ENCODE data around the gene STARD5.

STARD5 gene

DNA sequence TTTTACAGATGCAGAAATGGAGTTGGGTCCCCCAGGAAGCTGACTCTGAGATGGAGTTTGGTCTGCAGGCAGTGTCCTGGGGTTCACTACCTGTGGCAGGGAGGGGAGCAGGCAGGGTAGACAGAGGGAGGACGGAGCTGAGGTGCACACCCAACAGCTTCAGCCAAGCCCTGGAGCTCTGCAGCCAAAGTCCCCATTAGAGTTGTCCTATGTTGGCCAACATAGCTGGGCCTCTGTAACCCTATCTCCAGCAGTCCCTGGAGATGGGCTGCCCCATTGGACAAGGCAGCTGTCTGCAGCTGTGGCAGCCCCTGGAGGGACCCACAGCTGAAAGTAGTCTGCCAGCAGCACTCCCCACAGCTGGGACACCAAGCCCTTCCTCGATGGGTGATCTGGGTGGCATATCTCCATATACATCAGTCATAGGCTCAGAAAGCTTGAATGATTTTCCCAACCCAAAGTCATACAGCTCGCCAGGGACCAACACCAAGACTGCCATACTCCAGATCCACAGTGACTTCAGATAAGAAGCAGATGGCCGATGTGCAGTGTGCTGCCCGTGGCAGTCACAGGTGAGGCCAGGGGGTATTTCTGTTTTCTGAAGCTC, 31.9 kb downstream of the STARD5 start:
- peak in 1 of 2 experiments; percentile 34 for DNase-seq

DNA sequence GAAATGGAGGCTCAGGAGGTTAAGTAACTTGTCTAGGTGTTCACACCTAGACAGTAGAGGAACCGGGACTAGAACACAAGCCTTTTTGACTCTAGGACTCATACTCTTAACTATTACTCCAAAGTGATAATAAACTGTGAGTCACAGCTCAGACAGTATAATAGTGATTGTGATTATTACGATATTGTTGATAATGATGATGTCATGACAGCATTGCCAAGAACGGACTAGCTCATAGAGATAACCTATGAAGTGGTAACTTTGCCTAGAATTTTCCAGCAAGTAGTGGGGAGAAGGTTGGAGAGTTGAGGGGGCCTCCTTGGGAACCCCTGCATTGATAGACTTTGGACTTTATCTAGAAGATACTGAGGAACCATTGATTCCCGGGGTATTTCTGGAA, 34.0 kb downstream of the STARD5 start:
- DNase-seq: no peak

DNA sequence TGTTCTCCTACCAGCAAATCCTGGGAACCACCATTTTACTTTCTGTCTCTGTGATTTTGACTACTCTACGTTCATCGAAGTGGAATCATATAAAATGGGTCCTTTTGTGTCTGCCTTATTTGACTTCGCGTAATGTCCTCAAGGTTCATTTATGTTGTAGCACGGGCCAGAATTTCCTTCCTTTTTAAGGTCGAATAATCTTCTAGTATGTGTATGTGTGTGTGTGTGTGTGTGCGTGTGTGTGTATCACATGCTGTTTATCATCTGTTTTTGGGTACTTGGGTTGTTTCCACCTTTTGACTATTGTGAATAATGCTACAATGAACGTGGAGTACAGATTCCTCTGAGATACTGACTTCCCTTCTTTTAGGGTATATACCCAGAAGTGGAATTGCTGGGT, 35.3 kb downstream of the STARD5 start:
- no peak for DNase-seq

DNA sequence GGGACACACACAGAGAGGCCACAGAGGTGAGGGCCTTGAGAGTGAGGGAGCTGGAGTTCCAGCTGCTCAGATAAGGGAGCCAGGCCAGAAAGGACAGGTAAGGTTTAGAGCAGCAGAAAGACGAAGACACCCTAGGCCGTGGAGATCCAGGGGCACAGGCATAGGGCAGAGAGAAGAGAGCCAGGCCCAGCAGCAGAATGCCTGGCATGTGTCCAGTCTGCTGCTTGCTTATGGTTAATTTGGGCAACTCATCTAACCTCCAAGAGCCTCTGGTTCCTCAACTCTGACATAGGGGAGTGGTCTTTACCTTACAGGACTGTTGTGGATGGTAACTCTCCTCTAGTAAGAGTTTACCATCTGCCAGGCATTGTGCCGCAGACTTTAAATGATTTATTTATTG, 35.9 kb downstream of the STARD5 start:
- DNase-seq: no peak

DNA sequence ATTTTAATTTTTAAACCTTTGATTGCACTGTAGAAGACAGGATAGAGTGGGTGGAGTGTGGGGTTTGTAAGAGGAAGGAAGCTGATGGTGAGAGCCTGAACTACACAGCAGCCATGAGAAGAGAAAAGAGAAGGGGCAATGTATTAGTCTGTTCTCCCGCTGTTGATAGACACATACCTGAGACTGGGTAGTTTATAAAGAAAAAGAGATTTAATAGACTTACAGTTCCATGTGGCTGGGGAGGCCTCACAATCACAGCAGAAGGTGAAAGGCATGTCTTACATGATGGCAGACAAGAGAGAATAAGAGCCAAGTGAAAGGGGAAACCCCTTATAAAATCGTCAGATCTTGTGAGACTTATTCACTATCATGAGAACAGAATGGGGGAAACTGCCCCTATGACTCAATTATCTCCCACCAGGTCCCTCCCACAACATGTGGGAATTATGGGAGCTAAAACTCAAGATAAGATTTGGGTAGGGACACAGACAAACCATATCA, 37.3 kb downstream of the STARD5 start:
- peak; percentile 49 to 51 for DNase-seq

DNA sequence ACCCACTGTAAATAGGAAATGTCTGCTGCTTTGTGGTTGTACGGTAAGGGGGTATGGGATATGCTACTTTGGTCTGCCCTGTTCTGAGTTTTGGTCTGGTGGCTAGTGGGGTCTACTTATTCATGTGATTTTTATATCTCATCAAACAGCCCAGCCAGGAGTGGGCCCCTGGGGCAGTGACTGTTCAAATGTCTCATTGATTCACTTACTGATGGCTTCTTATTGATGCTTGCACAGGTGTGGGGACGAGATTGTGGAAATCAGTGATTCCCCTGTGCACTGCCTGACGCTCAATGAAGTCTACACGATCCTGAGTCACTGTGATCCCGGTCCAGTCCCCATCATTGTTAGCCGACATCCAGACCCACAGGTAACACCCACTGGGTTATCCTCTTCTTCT, 38.5 kb downstream of the STARD5 start:
- no peak for DNase-seq

DNA sequence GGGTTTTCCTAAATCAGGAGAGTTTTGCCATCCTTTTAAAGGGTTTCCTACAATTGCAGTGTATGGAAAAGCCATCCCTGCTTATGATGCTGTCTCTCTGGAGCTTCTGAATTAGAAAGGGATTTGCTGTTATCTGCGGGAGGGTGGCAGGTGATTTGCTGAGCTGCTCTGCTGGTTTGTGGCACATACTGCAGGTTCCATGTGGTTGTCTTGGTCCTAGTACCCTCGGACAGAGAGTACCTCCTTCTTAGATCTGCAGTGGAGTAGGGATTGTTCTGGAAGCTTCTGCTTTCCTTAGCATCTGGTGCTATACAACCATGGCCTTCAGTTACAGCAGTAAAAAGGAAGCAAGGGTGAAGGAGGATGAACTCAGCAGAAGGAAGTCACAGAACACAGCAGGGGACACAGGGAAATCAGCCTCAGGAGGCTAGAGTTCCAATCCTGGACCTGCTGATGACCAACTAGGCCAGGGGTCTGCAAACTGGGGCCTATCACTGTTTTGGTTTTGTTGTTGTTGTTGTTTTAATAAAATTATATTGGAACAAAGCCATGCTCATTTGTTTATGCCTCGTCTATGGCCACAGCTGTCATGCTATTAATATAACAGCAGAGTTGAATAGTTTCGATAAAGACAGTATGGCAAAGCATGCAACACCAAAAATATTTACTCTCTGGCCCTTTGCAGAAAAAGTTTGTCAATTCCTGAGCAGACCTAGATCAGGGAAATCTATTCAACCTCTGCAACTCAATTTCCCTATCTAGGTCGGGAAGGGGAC, 39.5 kb downstream of the STARD5 start:
- DNase-seq: peak in 1 of 2 experiments; percentile 13

DNA sequence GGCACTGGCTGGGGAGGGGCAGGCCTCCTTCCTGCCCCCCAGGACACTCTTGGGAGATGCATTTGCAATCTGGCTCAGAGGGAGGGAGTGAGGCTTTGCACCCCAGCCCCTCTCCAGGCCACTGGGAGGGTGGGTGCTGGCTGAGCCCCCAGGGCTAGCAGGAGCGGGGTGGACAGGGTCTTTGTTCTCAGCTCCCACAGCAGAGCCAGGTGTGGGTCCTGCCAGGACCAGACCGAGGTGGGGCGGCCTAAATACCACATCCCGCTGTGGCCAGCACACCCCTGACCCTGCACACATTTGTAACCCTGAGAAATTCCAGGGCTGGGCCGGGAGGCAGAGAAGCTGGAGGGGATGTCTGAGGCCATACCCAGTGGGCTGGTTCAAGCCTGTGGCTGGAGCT, 41.0 kb downstream of the STARD5 start:
- peak; percentile 7 to 10 for DNase-seq

DNA sequence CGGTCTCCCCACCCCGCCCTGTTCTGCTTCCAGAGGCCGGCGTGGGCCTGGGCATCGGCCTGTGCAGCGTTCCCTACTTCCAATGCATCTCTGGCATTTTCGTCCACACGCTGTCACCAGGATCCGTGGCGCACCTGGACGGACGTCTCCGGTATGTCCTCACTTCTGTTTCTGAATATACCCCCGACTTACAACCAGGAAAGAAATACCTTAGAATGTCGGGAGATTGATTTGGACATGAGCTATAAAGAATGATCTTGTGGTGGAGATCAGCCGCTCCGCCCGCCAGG, 41.4 kb downstream of the STARD5 start:
- peak in 1 of 2 experiments; percentile 4 for DNase-seq

DNA sequence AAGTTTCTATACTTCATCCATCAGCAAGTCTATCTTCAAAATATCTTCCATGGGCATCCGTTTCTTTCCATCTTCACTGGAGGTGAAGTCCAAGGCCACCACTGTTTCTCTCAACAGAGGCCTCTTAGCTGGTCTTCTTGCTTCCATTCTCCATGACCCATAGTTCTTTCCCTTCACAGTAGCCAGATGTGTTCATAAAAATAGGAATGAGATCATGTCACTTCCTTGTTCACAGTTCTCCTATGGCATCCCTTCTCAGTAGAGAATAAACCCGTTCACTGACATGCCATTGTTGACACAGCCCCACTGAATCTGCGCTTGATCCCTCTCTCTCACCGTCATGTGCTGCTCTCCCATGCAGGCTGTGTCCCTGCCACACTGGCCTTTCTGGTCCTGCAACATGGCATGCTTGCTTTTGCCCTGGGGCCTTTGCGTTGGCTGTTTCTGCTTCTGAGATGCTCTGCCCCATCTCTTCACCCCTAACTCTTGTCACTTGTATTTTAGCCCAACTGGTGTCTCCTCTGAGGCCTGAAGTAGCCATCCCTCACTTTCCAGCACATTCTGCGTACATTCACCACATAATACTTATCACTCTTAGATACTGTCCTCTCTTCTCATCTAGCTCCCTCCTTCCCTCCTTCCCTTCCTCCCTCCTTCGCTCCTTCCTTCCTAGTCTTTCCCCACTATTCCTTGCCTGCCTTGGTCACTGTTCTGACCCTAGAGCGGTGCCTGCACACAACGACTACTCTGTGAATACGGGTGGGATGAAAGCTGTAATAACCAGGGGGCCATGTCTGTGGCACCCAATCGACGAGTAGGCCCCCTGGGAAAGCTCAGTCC, 42.0 kb downstream of the STARD5 start:
- DNase-seq: peak; percentile 9 to 10

DNA sequence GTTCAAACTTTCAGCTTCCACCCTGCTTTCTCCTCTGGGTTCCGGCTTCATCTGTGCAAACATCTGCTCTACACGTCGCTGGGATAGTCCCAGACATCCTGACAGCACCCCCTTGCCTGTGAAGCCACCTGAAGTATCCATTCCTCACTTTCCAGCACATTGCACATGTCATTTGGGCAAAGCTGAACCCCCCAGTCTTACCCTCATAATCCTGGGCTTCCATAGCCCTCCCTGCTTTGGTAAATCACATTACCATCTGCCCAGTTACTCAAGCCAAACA, 42.5 kb downstream of the STARD5 start:
- DNase-seq: no peak

DNA sequence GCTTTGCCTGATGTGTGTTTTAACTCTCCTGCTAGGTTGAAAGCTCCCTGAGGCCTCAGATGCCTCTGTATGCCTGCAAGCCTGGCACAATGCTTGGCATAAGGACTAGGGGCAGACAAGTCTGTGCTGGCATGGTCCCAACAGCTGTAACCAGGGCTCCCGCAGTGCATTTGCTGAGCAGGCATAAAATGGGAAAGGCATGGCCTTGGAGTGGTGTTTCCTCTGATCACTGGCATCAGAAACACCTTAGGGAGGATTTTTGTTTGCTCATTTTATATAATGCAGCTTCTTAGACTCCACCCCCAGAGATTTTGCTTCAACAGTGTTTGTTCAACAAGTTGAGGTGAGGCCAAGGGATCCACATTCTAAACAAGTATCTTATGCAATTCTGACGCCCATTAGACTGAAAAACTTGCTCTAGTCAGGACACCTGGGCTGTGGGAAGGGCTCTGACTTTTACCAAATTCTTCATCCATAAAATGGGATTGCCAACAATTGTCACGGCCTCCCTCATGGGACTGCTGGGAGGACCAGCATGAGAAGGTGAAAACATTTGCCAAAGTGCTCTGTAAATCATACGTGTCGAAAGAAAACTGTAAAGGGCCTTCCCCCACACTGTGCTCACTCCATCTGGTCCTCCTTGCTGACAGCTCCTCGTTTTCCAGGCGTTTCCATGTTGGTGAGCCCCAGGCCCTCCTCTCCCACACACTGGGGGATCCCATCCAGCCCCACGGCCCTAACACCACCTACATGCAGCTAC, 43.1 kb downstream of the STARD5 start:
- DNase-seq: peak; percentile 17

DNA sequence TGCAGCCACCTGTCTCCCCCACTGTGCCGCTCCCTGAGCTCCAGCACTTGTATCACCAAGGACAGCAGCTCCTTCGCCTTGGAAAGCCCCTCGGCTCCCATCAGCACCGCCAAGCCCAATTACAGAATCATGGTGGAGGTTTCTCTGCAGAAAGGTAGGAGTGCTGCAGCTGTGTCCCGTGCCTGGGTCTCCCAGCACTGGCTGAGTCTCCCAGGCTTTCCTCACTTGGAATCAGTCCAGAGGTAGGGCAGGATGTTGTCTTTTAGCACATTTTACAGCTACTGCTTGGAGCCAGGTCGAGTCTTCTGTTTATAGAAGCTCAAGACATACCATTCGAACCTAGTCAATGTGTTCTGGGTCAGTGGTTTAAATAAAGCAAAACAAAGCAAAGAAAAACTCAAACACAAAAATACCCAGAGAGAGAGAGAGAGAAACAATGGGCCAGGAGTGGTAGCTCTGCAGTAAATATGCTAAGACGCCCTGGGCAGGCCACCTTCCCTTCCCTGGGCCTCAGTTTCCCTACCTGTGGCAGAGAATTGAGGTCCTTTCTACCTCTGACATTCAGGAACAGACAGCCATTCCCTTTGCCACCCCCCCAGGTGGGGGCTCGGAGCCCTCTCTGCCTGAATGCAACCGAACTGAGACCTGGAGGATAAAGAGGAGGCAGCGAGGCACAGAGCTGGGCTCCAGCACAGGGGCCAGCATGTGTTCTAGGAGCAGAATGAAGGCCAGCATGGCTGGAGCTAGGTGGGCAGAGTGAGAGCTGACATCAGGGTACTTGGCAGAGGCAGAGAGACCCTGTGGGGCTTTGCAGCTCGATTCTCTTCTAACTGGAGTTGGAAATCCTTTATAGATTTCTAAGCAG, 44.1 kb downstream of the STARD5 start:
- DNase-seq: peak; percentile 13 to 16

DNA sequence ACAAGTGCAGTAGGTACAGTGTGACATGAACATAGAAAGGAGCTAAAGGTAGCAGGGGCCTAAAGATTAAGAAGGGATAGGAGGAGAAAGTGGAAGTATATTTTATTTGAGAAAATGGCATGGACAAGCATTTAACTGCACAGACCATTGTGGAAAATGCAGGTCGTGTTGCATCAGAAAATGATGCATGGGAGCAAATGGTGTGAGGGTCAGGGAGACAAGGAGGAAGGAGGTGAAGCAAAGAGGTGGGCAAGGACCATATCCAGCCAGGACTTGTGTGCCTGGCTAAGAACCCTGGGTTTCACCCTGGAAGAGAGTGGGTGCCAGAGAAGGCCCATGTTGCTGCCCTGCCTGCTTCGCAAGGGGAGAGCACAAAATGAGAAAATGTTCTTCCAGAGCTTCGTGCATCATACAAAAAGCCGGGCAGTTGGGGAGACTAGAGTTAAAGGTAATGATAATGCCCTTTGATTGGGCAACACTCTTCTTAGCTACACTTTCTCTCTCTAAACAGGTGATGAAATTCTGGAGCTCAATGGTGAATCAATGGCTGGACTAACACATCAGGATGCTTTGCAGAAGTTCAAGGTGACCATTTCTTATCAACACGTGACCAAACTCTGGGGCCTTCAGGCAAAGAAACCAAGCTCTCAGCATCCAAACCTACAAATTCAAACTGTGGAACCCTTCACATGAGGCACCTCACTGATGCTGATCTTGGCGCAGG, 45.5 kb downstream of the STARD5 start:
- DNase-seq: peak in 1 of 2 experiments; percentile 10

DNA sequence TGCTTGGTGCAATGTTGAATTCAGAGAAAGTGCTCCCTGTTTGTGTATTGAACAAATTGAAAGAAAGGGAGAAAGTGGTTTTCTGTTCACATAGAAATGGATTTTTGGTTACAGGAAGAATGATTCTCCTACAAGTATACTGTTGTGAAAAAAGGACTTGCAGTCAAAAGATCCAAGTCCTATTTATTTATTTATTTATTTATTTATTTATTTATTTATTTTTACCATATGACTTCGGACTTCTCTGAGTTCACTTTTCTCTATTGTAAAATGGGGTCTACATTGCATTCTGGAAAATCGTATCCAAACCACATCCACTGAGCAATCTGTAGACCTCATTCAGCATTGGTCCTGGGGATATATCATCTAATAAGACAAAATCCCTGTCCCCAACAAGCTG, 46.1 kb downstream of the STARD5 start:
- DNase-seq: no peak

DNA sequence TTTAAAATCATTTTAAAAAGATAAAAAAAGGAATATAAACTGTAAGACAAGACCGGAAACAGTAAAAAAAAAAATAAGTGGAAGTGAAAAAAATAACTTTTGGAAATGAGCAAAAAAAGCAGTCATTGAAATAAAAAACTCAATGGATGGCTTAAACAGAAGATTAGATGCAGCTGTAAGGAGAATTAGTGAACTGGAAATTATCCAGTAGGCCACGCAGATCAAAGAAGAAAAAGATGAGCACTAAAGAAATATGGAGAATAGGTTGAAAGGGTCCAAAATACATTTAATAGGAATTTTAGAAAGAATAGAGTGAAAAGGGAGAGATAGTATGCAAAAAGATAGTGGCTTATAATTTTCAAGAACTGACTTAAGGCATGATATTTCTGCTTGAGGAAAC, 47.0 kb downstream of the STARD5 start:
- DNase-seq: no peak

DNA sequence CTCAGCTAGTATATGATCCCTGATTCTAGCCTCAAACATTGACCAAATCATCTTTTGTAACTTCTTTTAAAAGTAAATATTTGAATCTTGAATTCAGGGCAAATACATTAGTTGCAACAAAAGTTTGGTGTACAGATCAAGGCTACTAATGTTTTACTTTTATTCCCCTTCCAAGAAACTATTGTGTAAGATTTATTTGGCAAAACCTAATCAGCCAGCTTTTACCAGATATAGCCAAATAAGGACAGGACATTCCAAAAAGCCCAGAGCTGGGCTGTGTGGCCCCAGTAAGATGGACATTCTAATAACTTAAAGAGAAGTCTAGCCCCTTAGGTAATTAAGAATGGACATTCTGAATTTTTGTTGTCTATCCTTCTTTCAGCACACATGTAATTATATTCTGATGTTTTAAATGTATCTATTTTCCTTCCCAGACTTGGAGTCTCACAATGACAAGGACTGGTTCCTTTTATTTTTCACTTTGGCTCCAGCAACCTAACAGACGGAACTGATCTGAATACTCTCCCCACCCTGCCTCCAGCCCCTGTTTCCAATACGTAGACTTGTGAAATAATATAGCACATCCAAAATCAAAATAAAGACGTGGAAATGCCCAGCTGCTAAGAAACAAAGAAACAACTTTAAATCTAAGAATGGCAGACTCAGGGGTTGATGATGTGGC, 48.1 kb downstream of the STARD5 start:
- DNase-seq: no peak

DNA sequence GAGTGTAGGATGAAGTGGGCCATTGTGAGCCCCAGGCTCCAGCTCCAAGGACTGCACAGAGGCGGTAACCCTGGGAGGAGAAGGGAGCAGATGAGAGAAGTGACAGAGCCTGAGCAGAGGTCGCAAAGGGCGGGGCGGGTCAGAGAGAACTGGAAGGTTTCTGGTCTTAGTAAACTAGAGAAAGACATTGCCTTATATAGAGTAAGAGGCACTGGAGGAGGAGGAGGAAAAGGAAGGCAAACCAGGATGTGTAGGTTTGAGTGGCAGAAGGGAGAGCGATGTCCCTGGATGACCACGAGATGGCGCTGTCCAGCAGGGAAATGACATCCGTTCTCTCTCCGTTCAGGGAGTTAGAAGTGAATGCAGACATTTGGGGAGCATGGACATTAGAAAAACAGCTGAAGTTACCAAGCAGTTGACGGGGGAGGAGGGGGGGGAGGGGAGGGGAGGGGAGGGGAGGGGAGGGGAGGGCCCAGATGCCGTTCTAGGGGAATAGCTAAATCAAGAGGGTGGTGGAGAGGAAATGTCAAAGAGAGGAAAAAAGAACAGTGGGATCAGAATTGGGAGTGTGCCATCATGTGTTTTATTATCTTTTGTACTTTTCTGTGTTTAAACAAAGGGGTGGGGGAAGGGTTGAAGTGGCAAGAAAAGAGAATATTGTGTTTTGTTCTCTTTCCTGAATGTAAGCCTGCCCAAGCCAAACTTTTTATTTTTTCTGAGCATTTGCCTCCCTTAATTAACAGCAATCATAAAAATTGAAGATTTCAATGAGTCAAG, 48.8 kb downstream of the STARD5 start:
- peak; percentile 87 to 90 for DNase-seq

DNA sequence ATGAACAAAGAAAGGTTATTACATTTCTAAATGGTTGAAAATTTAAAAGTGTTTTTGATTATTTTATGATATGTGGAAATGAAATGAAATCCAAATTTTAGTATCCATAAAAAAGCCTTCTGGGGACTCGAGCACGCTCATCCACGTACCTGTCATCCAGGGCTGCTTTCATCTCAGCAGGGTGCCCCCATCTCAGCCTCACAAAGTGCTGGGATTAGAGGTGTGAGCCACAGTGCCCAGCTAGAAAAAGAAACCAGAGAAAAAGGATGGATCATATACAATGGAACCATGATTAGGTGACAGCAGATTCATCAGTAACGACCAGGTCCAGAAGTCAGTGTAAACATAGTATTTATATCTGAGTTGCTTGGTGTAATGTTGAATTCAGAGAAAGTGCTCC, 49.7 kb downstream of the STARD5 start:
- DNase-seq: no peak

DNA sequence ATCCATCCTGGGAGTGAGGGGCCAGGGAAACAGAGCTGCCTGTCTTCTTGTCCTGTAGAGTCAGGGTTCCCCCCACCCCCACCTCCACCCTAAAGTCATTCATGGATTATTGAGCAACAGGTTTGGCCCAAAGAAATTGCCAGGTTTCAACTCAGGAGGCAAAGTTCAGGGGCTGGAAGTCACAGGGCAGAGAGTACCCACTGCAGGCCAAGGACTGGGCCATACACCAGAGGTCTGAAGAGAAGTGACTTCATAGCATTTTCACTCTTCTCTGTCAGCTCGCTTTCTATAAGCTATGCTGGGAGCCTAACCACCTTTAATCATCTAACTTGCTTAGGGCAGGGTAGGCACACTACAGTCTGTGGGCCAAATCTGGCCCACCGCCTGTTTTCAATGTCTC, 50.1 kb downstream of the STARD5 start:
- no peak for DNase-seq

Data from activated T-cell treated with anti-CD3 and anti-CD28 coated beads, Interleukin-2, amount 50 U/mL, for 48 hours (primary cell).